Measurements from ENCODE around the gene CLNS1A.
"Not testable (repeated sequence)": the region's sequence is repeated elsewhere in the genome, so short reads cannot be mapped to it uniquely, and the experiment has no call there.

CLNS1A gene

DNA sequence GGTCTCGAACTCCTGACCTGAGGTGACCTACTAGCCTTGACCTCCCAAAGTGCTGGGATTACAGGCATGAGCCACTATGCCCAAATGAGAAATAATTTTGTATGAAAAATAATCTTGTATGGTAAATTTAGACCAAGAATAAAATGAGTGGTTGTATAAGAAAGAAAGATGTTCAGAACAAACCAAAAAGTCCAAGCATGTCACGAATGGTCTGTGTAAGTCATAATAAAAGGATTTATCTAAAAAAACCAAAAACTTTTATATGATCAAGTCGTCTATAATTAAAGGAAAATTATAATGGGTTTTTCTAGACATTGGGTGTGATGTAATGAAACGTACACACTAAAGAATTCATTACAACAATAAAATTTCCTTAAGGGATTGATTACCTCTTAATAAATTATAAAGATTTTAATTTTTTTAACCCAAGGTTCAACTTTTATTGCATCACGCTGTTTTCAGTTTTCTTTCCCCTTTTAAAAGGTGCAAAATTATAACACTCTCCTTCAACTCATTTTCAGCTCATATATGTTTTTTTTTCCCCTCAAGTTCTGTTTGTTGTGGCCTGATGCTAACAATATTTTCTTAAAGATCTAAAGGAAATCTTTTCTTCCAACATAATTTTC, 56.8 kb downstream of the CLNS1A start:
- no peaks in the 10 kb centered on the region for H4K20me1 ChIP-seq (ENCODE audit: insufficient read depth, low read length)
- no peak overlapping the region for H3K4me2 ChIP-seq (ENCODE audit: low read depth, low read length)
- no peaks in the 10 kb centered on the region for H3F3A ChIP-seq (ENCODE audit: insufficient read depth, low read length)
- H3K4me1 ChIP-seq (ENCODE audit: low read length): no peaks in the 10 kb centered on the region
- no peaks in the 10 kb centered on the region for H3K27me3 ChIP-seq (replicated peaks; ENCODE audit: insufficient read depth, low read length)
- no peak overlapping the region for H3K4me3 ChIP-seq (ENCODE audit: low read length)
- H3K36me3 ChIP-seq (replicated peaks; ENCODE audit: insufficient read depth, low read length): no peaks in the 10 kb centered on the region
- no peaks in the 10 kb centered on the region for H3K9me2 ChIP-seq (replicated peaks; ENCODE audit: insufficient read depth, low read length)
- H3K79me2 ChIP-seq (ENCODE audit: low read length): no peaks in the 10 kb centered on the region
- TF ChIP-seq EZH2phosphoT487 (IDR thresholded peaks at IDR 0.05; ENCODE audit: low read length) (no peak), EZH2 (optimal IDR thresholded peaks at IDR 0.05; ENCODE audit: low read depth, low read length) (no peak)
- TF ChIP-seq, protein P1, sequence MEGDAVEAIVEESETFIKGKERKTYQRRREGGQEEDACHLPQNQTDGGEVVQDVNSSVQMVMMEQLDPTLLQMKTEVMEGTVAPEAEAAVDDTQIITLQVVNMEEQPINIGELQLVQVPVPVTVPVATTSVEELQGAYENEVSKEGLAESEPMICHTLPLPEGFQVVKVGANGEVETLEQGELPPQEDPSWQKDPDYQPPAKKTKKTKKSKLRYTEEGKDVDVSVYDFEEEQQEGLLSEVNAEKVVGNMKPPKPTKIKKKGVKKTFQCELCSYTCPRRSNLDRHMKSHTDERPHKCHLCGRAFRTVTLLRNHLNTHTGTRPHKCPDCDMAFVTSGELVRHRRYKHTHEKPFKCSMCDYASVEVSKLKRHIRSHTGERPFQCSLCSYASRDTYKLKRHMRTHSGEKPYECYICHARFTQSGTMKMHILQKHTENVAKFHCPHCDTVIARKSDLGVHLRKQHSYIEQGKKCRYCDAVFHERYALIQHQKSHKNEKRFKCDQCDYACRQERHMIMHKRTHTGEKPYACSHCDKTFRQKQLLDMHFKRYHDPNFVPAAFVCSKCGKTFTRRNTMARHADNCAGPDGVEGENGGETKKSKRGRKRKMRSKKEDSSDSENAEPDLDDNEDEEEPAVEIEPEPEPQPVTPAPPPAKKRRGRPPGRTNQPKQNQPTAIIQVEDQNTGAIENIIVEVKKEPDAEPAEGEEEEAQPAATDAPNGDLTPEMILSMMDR (IDR thresholded peaks at IDR 0.05; ENCODE audit: low read length): no peak
- no peaks in the 10 kb centered on the region; the same call in 1 of the 2 replicates for H3K9me3 ChIP-seq (replicated peaks; ENCODE audit: insufficient read depth, low read length)
- no peak overlapping the region for H2AFZ ChIP-seq (ENCODE audit: low read length)
- H3K27ac ChIP-seq (ENCODE audit: low read length): no peak overlapping the region
- H3K9ac ChIP-seq (ENCODE audit: low read length): no peak overlapping the region
- DNase-seq: no peak

DNA sequence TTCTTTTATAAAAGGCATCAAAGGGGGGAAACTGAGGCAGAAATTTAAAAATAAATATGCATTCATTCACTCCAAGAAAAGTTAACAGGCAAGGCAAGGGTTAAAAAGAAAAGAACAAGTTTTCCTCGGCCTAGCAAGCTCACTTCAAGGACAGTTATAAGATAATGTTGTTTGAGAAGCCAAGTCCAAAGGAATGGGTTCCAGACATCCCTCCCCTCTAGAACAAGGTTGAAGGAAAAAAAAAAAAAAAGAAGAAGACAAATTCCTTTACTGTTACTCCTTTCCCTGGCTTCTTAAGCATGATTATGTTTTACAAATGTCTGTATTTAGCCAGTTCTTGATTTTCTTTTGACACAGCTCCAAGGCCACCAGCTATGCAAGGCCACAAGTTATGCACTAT, 62.2 kb downstream of the CLNS1A start:
- not testable (repeated sequence) for H3K79me2 ChIP-seq (ENCODE audit: low read length); H3K4me1 ChIP-seq (ENCODE audit: low read length); H3F3A ChIP-seq (ENCODE audit: insufficient read depth, low read length); H3K27me3 ChIP-seq (replicated peaks; ENCODE audit: insufficient read depth, low read length); H2AFZ ChIP-seq (ENCODE audit: low read length); H3K4me3 ChIP-seq (ENCODE audit: low read length); H3K36me3 ChIP-seq (replicated peaks; ENCODE audit: insufficient read depth, low read length); H3K4me2 ChIP-seq (ENCODE audit: low read depth, low read length); H3K9me2 ChIP-seq (replicated peaks; ENCODE audit: insufficient read depth, low read length); DNase-seq; H3K27ac ChIP-seq (ENCODE audit: low read length); H3K9me3 ChIP-seq (replicated peaks; ENCODE audit: insufficient read depth, low read length); H4K20me1 ChIP-seq (ENCODE audit: insufficient read depth, low read length); H3K9ac ChIP-seq (ENCODE audit: low read length)

DNA sequence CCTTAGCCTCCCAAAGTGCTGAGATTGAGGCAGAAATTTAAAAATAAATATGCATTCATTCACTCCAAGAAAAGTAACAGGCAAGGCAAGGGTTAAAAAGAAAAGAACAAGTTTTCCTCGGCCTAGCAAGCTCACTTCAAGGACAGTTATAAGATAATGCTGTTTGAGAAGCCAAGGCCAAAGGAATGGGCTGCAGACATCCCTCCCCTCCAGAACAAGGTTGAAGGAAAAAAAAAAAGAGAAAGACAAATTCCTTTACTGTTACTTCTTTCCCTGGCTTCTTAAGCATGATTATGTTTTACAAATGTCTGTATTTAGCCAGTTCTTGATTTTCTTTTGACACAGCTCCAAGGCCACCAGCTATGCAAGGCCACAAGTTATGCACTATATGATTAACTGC, 66.7 kb downstream of the CLNS1A start:
- not testable (repeated sequence) for H3K4me1 ChIP-seq (ENCODE audit: low read length); H3K9ac ChIP-seq (ENCODE audit: low read length); H3K27me3 ChIP-seq (replicated peaks; ENCODE audit: insufficient read depth, low read length); DNase-seq; H3K4me2 ChIP-seq (ENCODE audit: low read depth, low read length); H3K9me3 ChIP-seq (replicated peaks; ENCODE audit: insufficient read depth, low read length); H3K4me3 ChIP-seq (ENCODE audit: low read length); H3K36me3 ChIP-seq (replicated peaks; ENCODE audit: insufficient read depth, low read length); H2AFZ ChIP-seq (ENCODE audit: low read length); H3K27ac ChIP-seq (ENCODE audit: low read length); H3K79me2 ChIP-seq (ENCODE audit: low read length); H3F3A ChIP-seq (ENCODE audit: insufficient read depth, low read length); H3K9me2 ChIP-seq (replicated peaks; ENCODE audit: insufficient read depth, low read length); H4K20me1 ChIP-seq (ENCODE audit: insufficient read depth, low read length)

DNA sequence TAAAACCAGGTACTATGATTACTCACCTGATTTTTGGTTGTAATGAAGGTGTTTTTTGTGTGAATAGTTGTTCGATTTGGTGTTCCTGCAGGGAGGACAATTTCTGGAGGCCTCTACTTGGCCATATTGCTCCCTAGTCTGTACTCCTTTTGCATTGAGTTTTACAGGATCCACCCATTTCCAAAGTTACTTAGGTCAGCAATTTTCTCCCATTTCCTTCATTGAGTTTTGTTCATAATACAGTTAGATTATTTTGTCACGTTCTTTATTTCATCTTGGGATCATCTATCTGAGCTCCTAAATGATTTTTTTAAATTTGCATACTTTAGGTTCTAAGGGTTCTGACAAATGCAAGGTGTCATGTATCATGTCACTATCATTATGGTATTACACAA, 67.9 kb downstream of the CLNS1A start:
- Histone ChIP-seq H3K4me3 (ENCODE audit: low read length) (no peak overlapping the region), H3K9ac (ENCODE audit: low read length) (no peak overlapping the region), H3K9me3 (replicated peaks; ENCODE audit: insufficient read depth, low read length) (no peaks in the 10 kb centered on the region), H4K20me1 (ENCODE audit: insufficient read depth, low read length) (no peaks in the 10 kb centered on the region), H3K79me2 (ENCODE audit: low read length) (no peaks in the 10 kb centered on the region), H3K27me3 (replicated peaks; ENCODE audit: insufficient read depth, low read length) (no peaks in the 10 kb centered on the region), H3K9me2 (replicated peaks; ENCODE audit: insufficient read depth, low read length) (no peaks in the 10 kb centered on the region), H3K27ac (ENCODE audit: low read length) (no peak overlapping the region), H3F3A (ENCODE audit: insufficient read depth, low read length) (no peaks in the 10 kb centered on the region), H3K36me3 (replicated peaks; ENCODE audit: insufficient read depth, low read length) (no peaks in the 10 kb centered on the region), H2AFZ (ENCODE audit: low read length) (no peak overlapping the region), H3K4me1 (ENCODE audit: low read length) (no peaks in the 10 kb centered on the region), H3K4me2 (ENCODE audit: low read depth, low read length) (no peak overlapping the region)
- no peak for DNase-seq
- no peak for TF ChIP-seq EZH2phosphoT487 (IDR thresholded peaks at IDR 0.05; ENCODE audit: low read length)
- TF ChIP-seq, protein P1 (IDR thresholded peaks at IDR 0.05; ENCODE audit: low read length): no peak
- TF ChIP-seq EZH2 (optimal IDR thresholded peaks at IDR 0.05; ENCODE audit: low read depth, low read length): no peak
